CD4-positive, alpha-beta T cell (primary cell): ENCODE data around the gene SRA1. TPM values are rescaled to one million over a fixed set of nuclear protein-coding genes. Genes with fewer than 3 reads are reported as not detected.

Source experiments
- ATAC-seq: fragments of 200-7000 bp; cut with Tn5 transposase; one replicate; pipeline ENCODE4 v1.10.0; 2022; ENCODE audit warnings: mild to moderate bottlenecking; ENCODE audit not compliant: poor library complexity
- CTCF ChIA-PET: fragments of 350-600 bp; sonication (Branson Sonifier 250); formaldehyde crosslinking; loops from one replicate; lab custom pipeline; 2021; ENCODE audit warnings: antibody characterized with exemption, inconsistent platforms; lab: Charles Lee
- POLR2A ChIA-PET: fragments of 350-600 bp; sonication (Branson Sonifier 250); formaldehyde crosslinking; loops from one replicate; lab custom pipeline; 2021; ENCODE audit warnings: antibody characterized with exemption, inconsistent platforms; lab: Charles Lee
- DNase-seq, 14 experiments: peaks; one replicate each; pipeline ENCODE4 v3.0.0-alpha.2; 2013 to 2020; ENCODE audit warnings: mixed read lengths in 2 of 14
- H3K27ac ChIP-seq, 2 donors: one replicate each; pipeline versions ENCODE4 v1.5.1 to v1.7.0; 2013; ENCODE audit warnings: low read length in 2 of 2, low read depth in 1 of 2, mild to moderate bottlenecking in 1 of 2
- H3K27me3 ChIP-seq, 2 experiments: 1 replicate in 1 of 2; 2 replicates in 1 of 2; pipeline versions ENCODE4 v1.6.1 to v1.7.0; 2013; ENCODE audit warnings: low read length in 2 of 2, control low read depth in 1 of 2, mild to moderate bottlenecking in 1 of 2, moderate library complexity in 1 of 2; ENCODE audit not compliant: insufficient read depth in 2 of 2, control insufficient read depth in 1 of 2
- H3K36me3 ChIP-seq: one replicate; pipeline ENCODE4 v1.6.1; 2013; ENCODE audit warnings: low read length, control low read depth; ENCODE audit not compliant: insufficient read depth
- H3K4me1 ChIP-seq: one replicate; pipeline ENCODE4 v1.6.1; 2013; ENCODE audit warnings: low read length, control low read depth; ENCODE audit not compliant: insufficient read depth
- H3K4me3 ChIP-seq: one replicate; pipeline ENCODE4 v1.5.1; 2013; ENCODE audit warnings: mild to moderate bottlenecking, low read length, moderate library complexity
- H3K9me3 ChIP-seq, 2 experiments: 1 replicate in 1 of 2; 2 replicates in 1 of 2; pipeline versions ENCODE4 v1.6.1 to v1.7.0; 2013; ENCODE audit warnings: low read length in 2 of 2, mild to moderate bottlenecking in 2 of 2, control low read depth in 1 of 2, moderate library complexity in 1 of 2; ENCODE audit not compliant: control insufficient read depth in 1 of 2, insufficient read depth in 1 of 2
- H3K27ac Mint-ChIP-seq: one replicate; pipeline ENCODE4 v1.8.0; 2020; ENCODE audit warnings: mixed read lengths
- H3K27me3 Mint-ChIP-seq: one replicate; pipeline ENCODE4 v1.8.0; 2021; ENCODE audit warnings: mixed read lengths
- H3K36me3 Mint-ChIP-seq: one replicate; pipeline ENCODE4 v1.8.0; 2021; ENCODE audit warnings: low read depth, mixed read lengths
- H3K4me1 Mint-ChIP-seq: one replicate; pipeline ENCODE4 v1.8.0; 2021; ENCODE audit warnings: low read depth, mixed read lengths
- H3K4me3 Mint-ChIP-seq: one replicate; pipeline ENCODE4 v1.8.0; 2020; ENCODE audit warnings: mild to moderate bottlenecking, mixed read lengths
- H3K9me3 Mint-ChIP-seq: one replicate; pipeline ENCODE4 v1.8.0; 2020; ENCODE audit warnings: mixed read lengths
- CTCF ChIP-seq: fragments of 200-600 bp; IDR thresholded peaks from one replicate; pipeline ENCODE4 v1.8.0; 2022; ENCODE audit warnings: antibody characterized with exemption, mild to moderate bottlenecking
- intact Hi-C, 2 experiments: fragments of 100-400 bp; cut with DNase I in 1 of 2; cut with micrococcal nuclease in 1 of 2; formaldehyde crosslinking; loops; one replicate each; pipeline versions ENCODE4 v1.15.1 to v1.9.0; 2023 to 2025; cut with DNase I, micrococcal nuclease
- polyA plus RNA-seq, 2 donors: library from polyadenylated mRNA; unstranded; fragments of 120-200 nt; gene quantifications; one replicate each; pipeline ENCODE4 v1.2.1, GENCODE V29; 2013
- total RNA-seq, 174 experiments: library from RNA in 2 of 174; stranded (reverse) in 2 of 174; gene quantifications; one replicate each; pipeline ENCODE4 v1.2.3 and lab custom pipeline; 2021 to 2026

Gene SRA1
- 10 to 100 TPM; 30.9 to 31.6 TPM for total RNA-seq
- 19.2 TPM for polyA plus RNA-seq (2013, experiment 1 of 2)
- polyA plus RNA-seq (2013, experiment 2 of 2), result 21.5 TPM
- 21.3 to 80.0 (median 30.5) reads per million in 172 experiments for total RNA-seq (lab: John Stamatoyannopoulos, UW)

- TF ChIP-seq CTCF, result no peak
- peak; percentile 59 to 91 (median 76) for DNase-seq
- peaks cover 52% of the 10 kb centered on the region for H3K4me1 Mint-ChIP-seq
- ChIA-PET POLR2A (interaction anchor here (0.9 to 1.4 kb wide), 15 partner anchors 8 to 156 kb away, joined by 3 to 43 read pairs (median 4); partner anchors contain the start of genes ANKHD1, CD14, EIF4EBP3 and IK), CTCF (interaction anchor here (2.4 kb wide), 1 partner anchor 10 kb away, joined by 14 read pairs; the partner anchor contains the start of gene EIF4EBP3)
- Histone ChIP-seq H3K27ac (peak within 1 kb of the TSS; percentile 90 to 94), H3K27me3 (no peaks in the 10 kb centered on the region), H3K36me3 (peaks cover 20% of the 10 kb centered on the region), H3K4me1 (peaks cover 35% of the 10 kb centered on the region), H3K4me3 (peak within 1 kb of the TSS; percentile 89), H3K9me3 (no peaks in the 10 kb centered on the region)
- peak within 1 kb of the TSS; percentile 81 for H3K27ac Mint-ChIP-seq
- peak within 1 kb of the TSS; percentile 92 for H3K4me3 Mint-ChIP-seq
- intact Hi-C loops, result no loop called here
- peak; percentile 81 for ATAC-seq
- no peaks in the 10 kb centered on the region for H3K27me3 Mint-ChIP-seq
- H3K9me3 Mint-ChIP-seq, result no peaks in the 10 kb centered on the region
- peaks cover 40% of the 10 kb centered on the region for H3K36me3 Mint-ChIP-seq
Measured at GRCh38 chr5:140557136-140557805, at the start of gene SRA1. SRA1 (minus strand) TSS chr5:140557473; CDS start chr5:140557452, 21 bp downstream.

GRCh38 chr5:140607031-140607430 is 49.8 kb upstream of the SRA1 start:
- ChIA-PET CTCF (interaction anchor here (0.7 kb wide), 1 partner anchor 57 kb away, joined by 3 read pairs; no protein-coding TSS in a partner anchor), POLR2A (no interaction called here)
- Mint-ChIP-seq H3K27ac (no peak overlapping the region), H3K36me3 (no peaks in the 10 kb centered on the region), H3K4me1 (peaks cover 7% of the 10 kb centered on the region), H3K4me3 (no peak overlapping the region), H3K9me3 (no peaks in the 10 kb centered on the region), H3K27me3 (peaks cover 13% of the 10 kb centered on the region)
- H3K9me3 ChIP-seq, result no peaks in the 10 kb centered on the region
- no peak for TF ChIP-seq CTCF
- no peak overlapping the region for H3K27ac ChIP-seq
- H3K4me1 ChIP-seq, result peaks cover 7% of the 10 kb centered on the region
- H3K36me3 ChIP-seq, result no peaks in the 10 kb centered on the region
- intact Hi-C loops, result no loop called here
- DNase-seq, result no peak
- H3K4me3 ChIP-seq, result no peak overlapping the region
- no peaks in the 10 kb centered on the region for H3K27me3 ChIP-seq
- no peak for ATAC-seq

GRCh38 chr5:140605879-140606278 is 48.6 kb upstream of the SRA1 start:
- POLR2A ChIA-PET, result no interaction called here
- no peaks in the 10 kb centered on the region for H3K27me3 ChIP-seq
- H3K9me3 ChIP-seq, result no peaks in the 10 kb centered on the region
- no peaks in the 10 kb centered on the region for H3K36me3 ChIP-seq
- TF ChIP-seq CTCF, result no peak
- H3K36me3 Mint-ChIP-seq, result no peaks in the 10 kb centered on the region
- DNase-seq, result no peak
- intact Hi-C loops, result no loop called here
- CTCF ChIA-PET, result no interaction called here
- H3K27me3 Mint-ChIP-seq, result peaks cover 4% of the 10 kb centered on the region
- H3K4me1 ChIP-seq, result peaks cover 7% of the 10 kb centered on the region
- no peak for ATAC-seq
- no peak overlapping the region for H3K4me3 ChIP-seq
- H3K4me1 Mint-ChIP-seq, result no peaks in the 10 kb centered on the region
- no peak overlapping the region for H3K4me3 Mint-ChIP-seq
- H3K27ac Mint-ChIP-seq, result no peak overlapping the region
- H3K9me3 Mint-ChIP-seq, result no peaks in the 10 kb centered on the region
- no peak overlapping the region for H3K27ac ChIP-seq
